ENCODE data around the gene BIRC2.

DNA sequence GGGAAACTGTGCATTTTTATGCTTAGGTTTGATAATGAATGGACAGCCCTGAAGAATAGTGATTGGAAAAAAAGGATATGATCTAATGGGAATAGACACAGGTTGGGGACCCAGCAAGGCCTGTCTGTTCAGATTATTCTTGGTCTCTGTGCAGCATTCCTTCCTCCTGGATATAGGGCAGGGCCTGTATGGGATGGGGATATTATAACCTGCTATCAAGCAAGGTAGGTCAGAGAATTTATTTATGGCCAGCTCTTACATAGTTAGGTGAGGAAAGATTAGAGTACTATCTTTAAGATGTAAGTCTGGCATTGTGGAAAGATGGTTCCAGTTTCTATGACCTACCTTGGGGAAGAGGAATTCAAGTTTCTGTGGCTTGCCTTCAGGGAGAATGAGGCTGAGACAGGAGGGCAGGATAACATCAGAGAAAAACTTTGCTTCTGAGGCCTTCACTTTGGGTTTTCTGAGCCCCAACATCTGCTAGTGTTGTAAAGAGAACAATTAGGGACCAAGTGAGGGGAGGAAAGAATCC lies 8.5 kb upstream of the BIRC2 start:
- no peak for TF ChIP-seq MYC (IDR thresholded peaks at IDR 0.05; ENCODE audit: low read depth, low read length)
- TF ChIP-seq POLR2A (IDR thresholded peaks at IDR 0.05; ENCODE audit: extremely low read depth, insufficient read length), result no peak
- TF ChIP-seq, protein P1, sequence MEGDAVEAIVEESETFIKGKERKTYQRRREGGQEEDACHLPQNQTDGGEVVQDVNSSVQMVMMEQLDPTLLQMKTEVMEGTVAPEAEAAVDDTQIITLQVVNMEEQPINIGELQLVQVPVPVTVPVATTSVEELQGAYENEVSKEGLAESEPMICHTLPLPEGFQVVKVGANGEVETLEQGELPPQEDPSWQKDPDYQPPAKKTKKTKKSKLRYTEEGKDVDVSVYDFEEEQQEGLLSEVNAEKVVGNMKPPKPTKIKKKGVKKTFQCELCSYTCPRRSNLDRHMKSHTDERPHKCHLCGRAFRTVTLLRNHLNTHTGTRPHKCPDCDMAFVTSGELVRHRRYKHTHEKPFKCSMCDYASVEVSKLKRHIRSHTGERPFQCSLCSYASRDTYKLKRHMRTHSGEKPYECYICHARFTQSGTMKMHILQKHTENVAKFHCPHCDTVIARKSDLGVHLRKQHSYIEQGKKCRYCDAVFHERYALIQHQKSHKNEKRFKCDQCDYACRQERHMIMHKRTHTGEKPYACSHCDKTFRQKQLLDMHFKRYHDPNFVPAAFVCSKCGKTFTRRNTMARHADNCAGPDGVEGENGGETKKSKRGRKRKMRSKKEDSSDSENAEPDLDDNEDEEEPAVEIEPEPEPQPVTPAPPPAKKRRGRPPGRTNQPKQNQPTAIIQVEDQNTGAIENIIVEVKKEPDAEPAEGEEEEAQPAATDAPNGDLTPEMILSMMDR (IDR thresholded peaks at IDR 0.05; ENCODE audit: low read depth, low read length), result no peak

Measured in NB4 (cell line).